Fibroblast of lung (primary cell): ENCODE measurements around the gene SPHK1.

Source experiments
- EZH2 ChIP-seq: IDR thresholded peaks from 2 replicates; pipeline ENCODE4 v1.5.1; 2012; ENCODE audit warnings: low read length, control low read depth, mild to moderate bottlenecking; ENCODE audit errors: missing control alignments
- TF ChIP-seq, protein P1 (sequence below), 2 donors: IDR thresholded peaks in 1 of 2; conservative IDR thresholded peaks in 1 of 2; 1 replicate in 1 of 2; 2 replicates in 1 of 2; pipeline ENCODE4 v1.5.1; 2011 to 2012; ENCODE audit warnings: low read length in 2 of 2, control low read depth in 1 of 2, inconsistent platforms in 1 of 2, low read depth in 1 of 2, mild to moderate bottlenecking in 1 of 2

DNA sequence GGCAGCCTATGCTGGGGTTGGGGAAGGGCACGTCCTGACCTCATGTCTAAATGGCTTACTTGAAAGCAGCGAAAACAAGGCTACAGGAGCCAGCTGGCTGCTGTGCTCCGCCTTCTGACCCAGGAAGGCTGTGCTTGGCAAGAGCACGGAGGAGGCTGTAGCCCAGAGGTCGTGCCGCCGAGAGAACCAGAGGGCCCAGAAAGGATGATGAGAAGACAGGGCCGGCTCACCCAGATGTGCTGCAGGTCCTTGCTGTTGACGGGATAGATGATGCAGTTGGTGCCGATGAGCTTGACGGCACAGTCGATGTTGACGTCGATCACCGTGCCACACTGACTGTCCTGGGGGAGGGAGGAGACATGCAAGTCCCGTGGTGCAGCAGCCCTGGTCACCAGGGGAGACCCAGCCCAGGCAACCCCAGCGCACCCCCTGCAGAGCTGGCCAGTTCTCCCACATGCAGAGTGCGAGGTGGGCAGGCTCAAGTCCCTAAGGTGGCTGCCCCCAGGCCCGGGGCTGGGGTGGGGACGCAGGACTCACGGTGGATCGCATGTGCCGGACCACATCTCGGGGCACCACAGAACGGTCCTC is 20.7 kb downstream of the SPHK1 start:
- no peak for TF ChIP-seq EZH2
- TF ChIP-seq, protein P1, sequence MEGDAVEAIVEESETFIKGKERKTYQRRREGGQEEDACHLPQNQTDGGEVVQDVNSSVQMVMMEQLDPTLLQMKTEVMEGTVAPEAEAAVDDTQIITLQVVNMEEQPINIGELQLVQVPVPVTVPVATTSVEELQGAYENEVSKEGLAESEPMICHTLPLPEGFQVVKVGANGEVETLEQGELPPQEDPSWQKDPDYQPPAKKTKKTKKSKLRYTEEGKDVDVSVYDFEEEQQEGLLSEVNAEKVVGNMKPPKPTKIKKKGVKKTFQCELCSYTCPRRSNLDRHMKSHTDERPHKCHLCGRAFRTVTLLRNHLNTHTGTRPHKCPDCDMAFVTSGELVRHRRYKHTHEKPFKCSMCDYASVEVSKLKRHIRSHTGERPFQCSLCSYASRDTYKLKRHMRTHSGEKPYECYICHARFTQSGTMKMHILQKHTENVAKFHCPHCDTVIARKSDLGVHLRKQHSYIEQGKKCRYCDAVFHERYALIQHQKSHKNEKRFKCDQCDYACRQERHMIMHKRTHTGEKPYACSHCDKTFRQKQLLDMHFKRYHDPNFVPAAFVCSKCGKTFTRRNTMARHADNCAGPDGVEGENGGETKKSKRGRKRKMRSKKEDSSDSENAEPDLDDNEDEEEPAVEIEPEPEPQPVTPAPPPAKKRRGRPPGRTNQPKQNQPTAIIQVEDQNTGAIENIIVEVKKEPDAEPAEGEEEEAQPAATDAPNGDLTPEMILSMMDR (conservative IDR thresholded peaks at IDR 0.05 in 1 of 2, IDR thresholded peaks at IDR 0.05 in 1 of 2; ENCODE audit: low read depth in 1 of 2, low read length in 2 of 2): no peak
